Posterior cingulate gyrus (tissue), 11 donors: Measurements from ENCODE around the gene WDR64.

Experiments
- DNase-seq, 10 donors: peaks; one replicate each; pipeline versions ENCODE4 v3.0.0 to v3.0.0-alpha.2; 2020 to 2021; ENCODE audit warnings: mixed read lengths in 3 of 10
- intact Hi-C: fragments of 100-400 bp; cut with DNase I; formaldehyde crosslinking; loops from one replicate; pipeline ENCODE4 v1.15.1; 2023

WDR64 gene

GRCh38 chr1:241630005-241630404 lies 22.1 kb upstream of the WDR64 start:
- intact Hi-C loops, result no loop called here
- DNase-seq, result no peak

- intact Hi-C loops, result no loop called here
- no peak for DNase-seq
These were observed 21.6 kb upstream of the WDR64 start for GRCh38 chr1:241630476-241630875.

- no peak for DNase-seq
- intact Hi-C loops, result no loop called here
These were observed 21.2 kb upstream of the WDR64 start for GRCh38 chr1:241630899-241631298.

GRCh38 chr1:241631674-241632073 lies 20.4 kb upstream of the WDR64 start:
- intact Hi-C loops, result no loop called here
- DNase-seq, result no peak

GRCh38 chr1:241632987-241633386 lies 19.1 kb upstream of the WDR64 start:
- intact Hi-C loops, result no loop called here
- DNase-seq, result no peak

GRCh38 chr1:241635556-241636152 lies 16.4 kb upstream of the WDR64 start:
- intact Hi-C loops, result no loop called here
- DNase-seq, result no peak

- DNase-seq, result no peak
- intact Hi-C loops, result no loop called here
These were observed 15.8 kb upstream of the WDR64 start for GRCh38 chr1:241636291-241636690.

- intact Hi-C loops, result no loop called here
- DNase-seq, result no peak
These were observed 15.0 kb upstream of the WDR64 start for GRCh38 chr1:241637046-241637590.

GRCh38 chr1:241637604-241638003 lies 14.5 kb upstream of the WDR64 start:
- intact Hi-C loops, result no loop called here
- DNase-seq, result no peak

GRCh38 chr1:241638099-241638682 lies 13.9 kb upstream of the WDR64 start:
- no peak for DNase-seq
- intact Hi-C loops, result no loop called here

- no peak for DNase-seq
- intact Hi-C loops, result no loop called here
These were observed 13.0 kb upstream of the WDR64 start for GRCh38 chr1:241638909-241639622.

GRCh38 chr1:241639623-241640148 lies 12.4 kb upstream of the WDR64 start:
- peak in 5 of 10 donors; percentile 7 to 85 (median 28) for DNase-seq
- intact Hi-C loops, result loop anchor here (5.0 kb wide), 1 partner anchor 208 kb away; the partner anchor contains the start of gene EXO1

GRCh38 chr1:241640149-241640866 lies 11.8 kb upstream of the WDR64 start, which contains the start of the genes CHML and OPN3:
CHML (minus strand) TSS chr1:241640369; CDS start chr1:241635766, 4,603 bp downstream.
OPN3 (minus strand) TSS chr1:241640369; CDS start chr1:241640254, 115 bp downstream.
- intact Hi-C loops, result loop anchor here (5.0 kb wide), 1 partner anchor 207 kb away; the partner anchor contains the start of gene EXO1

GRCh38 chr1:241640867-241641622 lies 11.0 kb upstream of the WDR64 start:
- intact Hi-C loops, result loop anchor here (5.0 kb wide), 1 partner anchor 206 kb away; the partner anchor contains the start of gene EXO1
- no peak for DNase-seq

More at GRCh38 chr1:241640149-241640866, 11.8 kb upstream of the WDR64 start, which contains the start of the genes CHML and OPN3:
- peak; percentile 90 to 99 (median 94) for DNase-seq

GRCh38 chr1:241641773-241642592 lies 10.1 kb upstream of the WDR64 start:
- intact Hi-C loops, result loop anchor here (5.0 kb wide), 1 partner anchor 205 kb away; the partner anchor contains the start of gene EXO1
- DNase-seq, result no peak

- intact Hi-C loops, result loop anchor here (5.0 kb wide), 1 partner anchor 205 kb away; the partner anchor contains the start of gene EXO1
- no peak for DNase-seq
These were observed 9.5 kb upstream of the WDR64 start for GRCh38 chr1:241642593-241642944.

GRCh38 chr1:241644259-241644658 lies 7.8 kb upstream of the WDR64 start:
- intact Hi-C loops, result loop anchor here (5.0 kb wide), 1 partner anchor 203 kb away; the partner anchor contains the start of gene EXO1
- DNase-seq, result no peak

GRCh38 chr1:241645199-241645598 lies 6.9 kb upstream of the WDR64 start:
- DNase-seq, result no peak
- intact Hi-C loops, result no loop called here
